ENCODE results near the gene P3H1. TPM values are rescaled to one million over a fixed set of nuclear protein-coding genes. Genes with fewer than 3 reads are reported as not detected.

Gene P3H1
- total RNA-seq, 1 donor from 2014 or later, result 51.7 TPM

GRCh38 chr1:42806171-42806570, 39.3 kb upstream of the P3H1 start:
- Histone ChIP-seq H3K4me3 (ENCODE audit: low read depth, low read length) (no peak overlapping the region), H3K36me3 (ENCODE audit: control insufficient read depth, insufficient read depth, low read length) (no peaks in the 10 kb centered on the region), H3K27me3 (ENCODE audit: control insufficient read depth, insufficient read depth, low read length) (no peaks in the 10 kb centered on the region)
- TF ChIP-seq, protein P1, sequence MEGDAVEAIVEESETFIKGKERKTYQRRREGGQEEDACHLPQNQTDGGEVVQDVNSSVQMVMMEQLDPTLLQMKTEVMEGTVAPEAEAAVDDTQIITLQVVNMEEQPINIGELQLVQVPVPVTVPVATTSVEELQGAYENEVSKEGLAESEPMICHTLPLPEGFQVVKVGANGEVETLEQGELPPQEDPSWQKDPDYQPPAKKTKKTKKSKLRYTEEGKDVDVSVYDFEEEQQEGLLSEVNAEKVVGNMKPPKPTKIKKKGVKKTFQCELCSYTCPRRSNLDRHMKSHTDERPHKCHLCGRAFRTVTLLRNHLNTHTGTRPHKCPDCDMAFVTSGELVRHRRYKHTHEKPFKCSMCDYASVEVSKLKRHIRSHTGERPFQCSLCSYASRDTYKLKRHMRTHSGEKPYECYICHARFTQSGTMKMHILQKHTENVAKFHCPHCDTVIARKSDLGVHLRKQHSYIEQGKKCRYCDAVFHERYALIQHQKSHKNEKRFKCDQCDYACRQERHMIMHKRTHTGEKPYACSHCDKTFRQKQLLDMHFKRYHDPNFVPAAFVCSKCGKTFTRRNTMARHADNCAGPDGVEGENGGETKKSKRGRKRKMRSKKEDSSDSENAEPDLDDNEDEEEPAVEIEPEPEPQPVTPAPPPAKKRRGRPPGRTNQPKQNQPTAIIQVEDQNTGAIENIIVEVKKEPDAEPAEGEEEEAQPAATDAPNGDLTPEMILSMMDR (IDR thresholded peaks at IDR 0.05; ENCODE audit: insufficient read depth, low read length, poor library complexity, severe bottlenecking), result no peak
- DNase-seq (ENCODE audit: low read depth), result no peak

DNA sequence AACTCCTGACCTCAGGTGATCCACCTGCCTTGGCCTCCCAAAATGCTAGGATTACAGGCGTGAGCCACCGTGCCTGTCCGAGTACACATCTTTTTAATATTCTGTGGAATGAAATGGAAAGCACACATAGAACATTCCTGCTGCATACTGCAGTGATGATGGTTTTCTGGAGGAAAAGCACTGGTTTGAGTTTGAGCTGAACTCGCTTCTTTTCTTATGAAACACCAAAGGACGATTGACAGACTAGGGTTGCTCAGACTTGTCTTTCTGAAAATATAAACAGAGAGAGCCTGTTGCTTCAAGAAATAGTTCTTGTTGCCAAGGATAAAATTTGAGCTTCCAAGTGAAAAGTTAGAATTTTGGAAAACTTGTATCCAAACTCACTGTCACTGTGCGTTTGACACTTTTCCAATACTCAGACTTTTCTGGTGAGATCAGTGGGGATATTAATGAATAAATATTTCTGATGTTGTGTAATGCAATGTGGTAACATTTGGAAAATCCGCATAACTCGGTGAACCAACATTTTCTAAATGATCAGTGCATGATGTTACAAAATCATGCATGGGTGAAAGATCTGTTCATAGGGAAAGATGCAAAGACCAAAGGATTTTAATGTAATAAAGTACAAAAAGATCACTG, 35.1 kb upstream of the P3H1 start:
- H3K27me3 ChIP-seq (ENCODE audit: control insufficient read depth, insufficient read depth, low read length), result no peaks in the 10 kb centered on the region
- no peak overlapping the region for H3K4me3 ChIP-seq (ENCODE audit: low read depth, low read length)
- no peaks in the 10 kb centered on the region for H3K36me3 ChIP-seq (ENCODE audit: control insufficient read depth, insufficient read depth, low read length)
- TF ChIP-seq, protein P1 (IDR thresholded peaks at IDR 0.05; ENCODE audit: insufficient read depth, low read length, poor library complexity, severe bottlenecking), result no peak
- DNase-seq (ENCODE audit: low read depth), result no peak

GRCh38 chr1:42797979-42798378, 31.2 kb upstream of the P3H1 start:
- DNase-seq (ENCODE audit: low read depth), result no peak
- TF ChIP-seq, protein P1 (IDR thresholded peaks at IDR 0.05; ENCODE audit: insufficient read depth, low read length, poor library complexity, severe bottlenecking), result no peak
- H3K4me3 ChIP-seq (ENCODE audit: low read depth, low read length), result no peak overlapping the region

DNA sequence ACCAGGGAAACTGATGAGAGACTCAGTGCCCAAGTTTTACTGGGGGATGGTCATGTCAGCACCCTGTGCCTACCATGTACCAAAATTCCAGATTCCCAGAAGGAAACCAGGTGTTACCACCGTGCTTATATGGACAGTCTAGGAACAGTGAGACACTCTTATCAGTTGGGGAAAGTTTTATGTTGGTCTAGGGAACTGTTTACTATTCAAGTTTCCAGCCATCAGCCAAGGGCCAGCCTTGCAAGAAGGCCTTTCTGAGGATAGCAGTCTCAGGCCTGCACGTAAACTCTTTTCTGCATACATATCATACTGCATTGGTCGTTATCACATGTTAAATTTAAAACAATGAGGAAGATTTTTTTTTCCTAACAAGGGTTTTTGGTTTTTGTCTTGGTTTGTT, 30.6 kb upstream of the P3H1 start:
- TF ChIP-seq, protein P1 (IDR thresholded peaks at IDR 0.05; ENCODE audit: insufficient read depth, low read length, poor library complexity, severe bottlenecking), result no peak
- DNase-seq (ENCODE audit: low read depth), result no peak
- Histone ChIP-seq H3K27me3 (ENCODE audit: control insufficient read depth, insufficient read depth, low read length) (no peaks in the 10 kb centered on the region), H3K4me3 (ENCODE audit: low read depth, low read length) (no peak overlapping the region), H3K36me3 (ENCODE audit: control insufficient read depth, insufficient read depth, low read length) (no peaks in the 10 kb centered on the region)

More at GRCh38 chr1:42797979-42798378, 31.2 kb upstream of the P3H1 start:
- Histone ChIP-seq H3K27me3 (ENCODE audit: control insufficient read depth, insufficient read depth, low read length) (no peaks in the 10 kb centered on the region), H3K36me3 (ENCODE audit: control insufficient read depth, insufficient read depth, low read length) (no peaks in the 10 kb centered on the region)

DNA sequence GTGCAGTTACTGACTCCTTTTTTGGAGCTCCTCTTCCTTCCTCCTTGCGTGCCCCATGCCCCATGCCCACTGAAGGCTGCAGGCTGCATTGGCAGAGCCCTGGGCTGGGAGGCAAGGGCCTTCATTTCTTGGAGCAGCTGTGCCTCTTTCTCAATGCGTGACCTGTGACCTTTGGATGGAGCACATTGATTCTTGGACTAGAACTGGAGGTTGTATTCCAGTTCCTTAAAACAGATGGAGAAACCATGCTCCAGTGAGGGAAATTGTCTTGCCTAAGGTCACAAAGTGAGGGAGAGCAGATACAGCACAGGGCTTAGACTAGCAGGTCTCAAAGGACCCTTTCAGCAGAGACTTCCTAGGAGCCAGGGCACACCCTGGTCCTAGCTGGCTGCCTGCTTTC, 27.0 kb upstream of the P3H1 start:
- DNase-seq (ENCODE audit: low read depth), result no peak
- H3K27me3 ChIP-seq (ENCODE audit: control insufficient read depth, insufficient read depth, low read length), result no peaks in the 10 kb centered on the region
- TF ChIP-seq, protein P1 (IDR thresholded peaks at IDR 0.05; ENCODE audit: insufficient read depth, low read length, poor library complexity, severe bottlenecking), result no peak
- H3K36me3 ChIP-seq (ENCODE audit: control insufficient read depth, insufficient read depth, low read length), result no peaks in the 10 kb centered on the region
- no peak overlapping the region for H3K4me3 ChIP-seq (ENCODE audit: low read depth, low read length)

- H3K4me3 ChIP-seq (ENCODE audit: low read depth, low read length), result no peak overlapping the region
- peaks cover 12% of the 10 kb centered on the region for H3K27me3 ChIP-seq (ENCODE audit: control insufficient read depth, insufficient read depth, low read length)
- no peak for DNase-seq (ENCODE audit: low read depth)
- no peaks in the 10 kb centered on the region for H3K36me3 ChIP-seq (ENCODE audit: control insufficient read depth, insufficient read depth, low read length)
- TF ChIP-seq, protein P1 (IDR thresholded peaks at IDR 0.05; ENCODE audit: insufficient read depth, low read length, poor library complexity, severe bottlenecking), result no peak
Observed at GRCh38 chr1:42788021-42788420, 21.2 kb upstream of the P3H1 start.
